Measurements from ENCODE around the gene ZNF480.
"Not testable (repeated sequence)": the region's sequence is repeated elsewhere in the genome, so short reads cannot be mapped to it uniquely, and the experiment has no call there.

Gene ZNF480

GRCh38 chr19:52336791-52337381 lies 39.9 kb downstream of the ZNF480 start:
- DNase-seq (ENCODE audit: low spot score), result no peak

GRCh38 chr19:52339022-52339421 lies 42.1 kb downstream of the ZNF480 start:
- not testable (repeated sequence) for DNase-seq (ENCODE audit: low spot score)

GRCh38 chr19:52343548-52343947 lies 46.6 kb downstream of the ZNF480 start:
- DNase-seq (ENCODE audit: low spot score), result peak; percentile 86

GRCh38 chr19:52345162-52345561 lies 48.2 kb downstream of the ZNF480 start:
- no peak for DNase-seq (ENCODE audit: low spot score)

- DNase-seq (ENCODE audit: low spot score), result peak; percentile 72
Observed at GRCh38 chr19:52351512-52351911, 54.5 kb downstream of the ZNF480 start.

GRCh38 chr19:52366414-52366824 lies 69.5 kb downstream of the ZNF480 start:
- DNase-seq (ENCODE audit: low spot score), result no peak

- peak; percentile 89 for DNase-seq (ENCODE audit: low spot score)
Observed at GRCh38 chr19:52369559-52370340, 72.8 kb downstream of the ZNF480 start, which contains the start of gene ZNF880. ZNF880 (plus strand) TSS chr19:52369923; CDS start chr19:52369966, 43 bp downstream.

- DNase-seq (ENCODE audit: low spot score), result no peak
Observed at GRCh38 chr19:52370341-52370710, 73.4 kb downstream of the ZNF480 start.

Measured in iPS-NIHi11 (cell line).